Choroid plexus epithelial cell (primary cell): ENCODE results near the gene COL13A1.

Experiments used
- DNase-seq: peaks from one replicate; pipeline ENCODE4 v3.0.0-alpha.2; 2010; ENCODE audit warnings: low read depth
- H3K4me3 ChIP-seq: 2 replicates; pipeline ENCODE4 v1.5.1; 2011; ENCODE audit warnings: low read depth, mild to moderate bottlenecking, control low read depth, low read length, moderate library complexity
- CTCF ChIP-seq: conservative IDR thresholded peaks from 2 replicates; pipeline ENCODE4 v1.5.1; 2011; ENCODE audit warnings: low read depth, mild to moderate bottlenecking, control low read depth, inconsistent platforms, low read length, moderate library complexity

Gene COL13A1

GRCh38 chr10:69817078-69817581 is 15.4 kb downstream of the COL13A1 start:
- no peak overlapping the region for H3K4me3 ChIP-seq
- DNase-seq: no peak
- TF ChIP-seq CTCF: no peak

DNA sequence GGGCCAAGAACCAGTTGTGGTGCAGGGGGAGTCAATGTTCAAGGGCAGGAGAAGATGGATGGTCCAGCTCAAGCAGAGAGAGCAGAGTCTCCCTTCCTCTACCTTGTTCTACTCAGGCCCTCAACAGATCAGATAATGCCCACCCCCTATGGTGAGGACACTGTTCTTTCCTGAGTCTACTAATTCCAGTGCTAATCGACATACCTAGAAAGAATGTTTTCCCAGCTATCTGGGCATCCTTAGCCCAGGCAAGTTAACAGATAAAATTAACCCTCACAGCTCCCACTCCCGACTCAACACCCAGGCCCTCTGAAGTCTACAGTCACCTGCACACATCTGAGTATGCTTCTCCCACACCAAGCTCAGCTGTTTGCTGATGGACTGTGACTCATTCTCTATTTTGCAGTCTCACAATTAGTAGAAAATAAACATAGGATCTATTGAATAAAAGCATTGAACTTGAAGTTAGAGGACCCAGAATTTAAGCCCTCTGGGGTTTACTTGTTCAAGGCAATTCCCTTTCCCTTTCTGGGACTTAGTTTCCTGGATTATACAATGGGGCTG is 17.1 kb downstream of the COL13A1 start:
- TF ChIP-seq CTCF: no peak
- H3K4me3 ChIP-seq: no peak overlapping the region
- no peak for DNase-seq

DNA sequence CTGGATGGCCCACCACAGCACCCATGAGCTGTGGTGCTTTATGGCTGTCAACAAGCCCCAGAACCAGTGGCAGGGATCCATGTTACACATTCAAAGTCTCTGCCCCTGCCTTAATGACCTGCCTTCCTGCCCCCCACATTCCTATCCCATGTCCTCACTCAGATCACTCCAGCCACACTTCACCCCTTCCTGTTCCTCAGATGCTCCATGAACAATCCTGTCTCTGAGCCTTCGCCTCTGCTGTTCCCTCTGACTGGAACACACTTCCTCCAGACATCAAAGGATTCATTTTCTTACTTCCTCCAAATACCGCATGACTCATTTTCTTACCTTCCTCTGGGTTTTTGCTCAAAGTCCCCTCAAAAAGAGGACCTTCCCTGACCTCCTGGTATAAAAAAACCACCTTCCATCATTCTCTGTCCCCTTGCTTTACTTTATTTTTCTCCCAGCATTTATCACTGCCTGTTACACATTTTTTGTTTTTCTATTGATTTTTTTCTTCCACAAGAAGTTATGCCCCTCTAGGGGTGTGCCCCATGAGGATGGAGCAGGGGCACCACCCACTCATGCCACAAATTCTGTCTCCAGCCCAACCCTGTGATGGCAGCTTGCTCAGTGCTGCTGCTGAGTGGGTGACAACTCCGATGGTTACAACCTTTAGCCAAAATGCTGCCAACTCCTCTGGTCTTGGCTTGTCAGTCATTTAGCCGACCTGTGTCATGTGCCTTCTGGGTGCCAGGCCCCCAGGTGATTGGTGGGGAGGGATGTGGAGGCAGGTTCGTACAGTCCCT is 18.2 kb downstream of the COL13A1 start:
- no peak overlapping the region for H3K4me3 ChIP-seq
- DNase-seq: peak; percentile 22
- no peak for TF ChIP-seq CTCF

GRCh38 chr10:69820817-69821216 is 19.1 kb downstream of the COL13A1 start:
- no peak for DNase-seq
- no peak for TF ChIP-seq CTCF
- H3K4me3 ChIP-seq: no peak overlapping the region

- no peak overlapping the region for H3K4me3 ChIP-seq
- no peak for TF ChIP-seq CTCF
- DNase-seq: no peak
Measured at GRCh38 chr10:69825604-69826003, 23.9 kb downstream of the COL13A1 start.

DNA sequence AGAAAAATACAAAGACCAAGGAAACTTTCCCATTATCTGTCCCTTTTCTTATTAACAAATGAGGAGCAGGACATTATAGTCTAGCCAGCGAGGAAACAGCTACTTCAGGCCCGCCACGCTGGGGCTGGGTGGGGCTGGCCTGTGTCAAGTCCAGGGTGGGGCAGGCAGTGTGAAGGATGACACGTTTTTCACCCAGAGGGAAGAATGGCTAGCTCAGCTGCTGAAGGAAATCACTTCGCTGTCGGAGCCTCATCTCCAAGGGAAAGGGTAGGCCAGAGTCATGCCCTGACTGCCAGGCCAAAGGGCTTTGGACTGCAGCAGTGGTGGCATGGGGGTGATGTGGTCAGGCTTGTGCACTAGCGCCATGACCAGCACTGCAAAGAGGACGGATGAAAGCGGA is 24.4 kb downstream of the COL13A1 start:
- DNase-seq: no peak
- no peak for TF ChIP-seq CTCF
- H3K4me3 ChIP-seq: no peak overlapping the region
